VCaP (cell line): ENCODE measurements around the gene GRPEL2.

Experiments used
- H3K27ac ChIP-seq: fragments of 450-650 bp; 2 replicates; pipeline ENCODE4 v1.5.1; 2017
- CTCF ChIP-seq: fragments of 450-650 bp; conservative IDR thresholded peaks from 2 replicates; pipeline ENCODE4 v1.5.1; 2017; ENCODE audit warnings: mild to moderate bottlenecking, moderate library complexity

Gene GRPEL2

GRCh38 chr5:149310947-149311658 is 34.2 kb upstream of the GRPEL2 start:
- H3K27ac ChIP-seq = no peak overlapping the region
- no peak for TF ChIP-seq CTCF

GRCh38 chr5:149313151-149313841 is 32.0 kb upstream of the GRPEL2 start:
- no peak overlapping the region for H3K27ac ChIP-seq
- no peak for TF ChIP-seq CTCF

- TF ChIP-seq CTCF = 0 out of 2 replicates have a peak, but pooled peaks have one; percentile 13
- no peak overlapping the region for H3K27ac ChIP-seq
Measured at GRCh38 chr5:149314571-149315111, 30.7 kb upstream of the GRPEL2 start.

GRCh38 chr5:149315753-149316152 is 29.5 kb upstream of the GRPEL2 start:
- H3K27ac ChIP-seq = no peak overlapping the region
- TF ChIP-seq CTCF = no peak

GRCh38 chr5:149317281-149318048 is 27.8 kb upstream of the GRPEL2 start:
- TF ChIP-seq CTCF = peak; percentile 78
- H3K27ac ChIP-seq = peak overlapping the region; percentile 30; the same call in 1 of the 2 replicates

- no peak for TF ChIP-seq CTCF
- H3K27ac ChIP-seq = no peak overlapping the region; the same call in 1 of the 2 replicates
Measured at GRCh38 chr5:149319174-149319573, 26.1 kb upstream of the GRPEL2 start.
